Stomach smooth muscle (tissue), 2 donors: ENCODE data around the gene RTN4RL1.

Source experiments
- H3K27ac ChIP-seq: one replicate; pipeline ENCODE4 v1.7.0; 2013; ENCODE audit warnings: mild to moderate bottlenecking, low read length, inconsistent platforms
- H3K27me3 ChIP-seq, 2 donors: one replicate each; pipeline ENCODE4 v1.7.0; 2013; ENCODE audit warnings: low read length in 2 of 2; ENCODE audit not compliant: insufficient read depth in 2 of 2, control insufficient read depth in 1 of 2
- H3K36me3 ChIP-seq, 2 donors: one replicate each; pipeline ENCODE4 v1.7.0; 2013; ENCODE audit warnings: low read length in 2 of 2; ENCODE audit not compliant: control insufficient read depth in 2 of 2, insufficient read depth in 2 of 2
- H3K4me1 ChIP-seq: one replicate; pipeline ENCODE4 v1.7.0; 2013; ENCODE audit warnings: low read length; ENCODE audit not compliant: control insufficient read depth, insufficient read depth
- H3K4me3 ChIP-seq, 2 donors: one replicate each; pipeline ENCODE4 v1.7.0; 2013; ENCODE audit warnings: low read length in 2 of 2
- H3K9ac ChIP-seq, 2 donors: one replicate each; pipeline ENCODE4 v1.7.0; 2013; ENCODE audit warnings: low read length in 2 of 2, mild to moderate bottlenecking in 1 of 2
- H3K9me3 ChIP-seq, 2 donors: one replicate each; pipeline ENCODE4 v1.7.0; 2013; ENCODE audit warnings: low read length in 2 of 2; ENCODE audit not compliant: control insufficient read depth in 2 of 2
- donor health status: healthy.
- donor health status: Pancreatic carcinoma.

RTN4RL1 gene

GRCh38 chr17:1943436-1943831 is 81.7 kb downstream of the RTN4RL1 start:
- no peak overlapping the region for H3K27ac ChIP-seq
- no peaks in the 10 kb centered on the region for H3K9me3 ChIP-seq
- H3K4me3 ChIP-seq: no peak overlapping the region
- no peaks in the 10 kb centered on the region for H3K36me3 ChIP-seq
- peaks cover 7% of the 10 kb centered on the region for H3K4me1 ChIP-seq
- peaks cover 2 to 3% of the 10 kb centered on the region in 2 donors for H3K27me3 ChIP-seq
- H3K9ac ChIP-seq: no peak overlapping the region

GRCh38 chr17:1942666-1943435 is 82.3 kb downstream of the RTN4RL1 start:
- no peak overlapping the region for H3K4me3 ChIP-seq
- H3K27me3 ChIP-seq: peaks cover 0 to 2% of the 10 kb centered on the region in 2 donors
- H3K36me3 ChIP-seq: no peaks in the 10 kb centered on the region
- H3K9ac ChIP-seq: no peak overlapping the region
- no peaks in the 10 kb centered on the region for H3K9me3 ChIP-seq
- peaks cover 7% of the 10 kb centered on the region for H3K4me1 ChIP-seq
- H3K27ac ChIP-seq: no peak overlapping the region

DNA sequence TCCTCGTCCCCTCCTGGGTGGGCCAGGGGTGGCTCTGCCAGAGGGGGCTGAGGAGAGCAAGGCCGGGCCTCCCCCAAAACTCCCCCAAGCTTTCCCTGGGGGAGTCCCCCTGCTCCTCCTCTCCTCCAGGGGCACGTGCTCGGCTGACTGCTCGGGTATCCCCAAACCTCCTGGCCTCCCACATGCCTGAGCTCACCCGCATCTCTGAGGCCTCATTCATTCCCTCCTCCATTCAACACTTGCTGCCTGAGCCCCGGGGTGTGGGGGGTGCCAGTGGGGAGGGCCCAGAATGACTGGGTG is 83.1 kb downstream of the RTN4RL1 start:
- Histone ChIP-seq H3K9me3 (no peaks in the 10 kb centered on the region), H3K4me1 (peaks cover 7% of the 10 kb centered on the region), H3K9ac (no peak overlapping the region), H3K27me3 (peaks cover 0 to 2% of the 10 kb centered on the region in 2 donors), H3K36me3 (no peaks in the 10 kb centered on the region), H3K4me3 (no peak overlapping the region), H3K27ac (no peak overlapping the region)

DNA sequence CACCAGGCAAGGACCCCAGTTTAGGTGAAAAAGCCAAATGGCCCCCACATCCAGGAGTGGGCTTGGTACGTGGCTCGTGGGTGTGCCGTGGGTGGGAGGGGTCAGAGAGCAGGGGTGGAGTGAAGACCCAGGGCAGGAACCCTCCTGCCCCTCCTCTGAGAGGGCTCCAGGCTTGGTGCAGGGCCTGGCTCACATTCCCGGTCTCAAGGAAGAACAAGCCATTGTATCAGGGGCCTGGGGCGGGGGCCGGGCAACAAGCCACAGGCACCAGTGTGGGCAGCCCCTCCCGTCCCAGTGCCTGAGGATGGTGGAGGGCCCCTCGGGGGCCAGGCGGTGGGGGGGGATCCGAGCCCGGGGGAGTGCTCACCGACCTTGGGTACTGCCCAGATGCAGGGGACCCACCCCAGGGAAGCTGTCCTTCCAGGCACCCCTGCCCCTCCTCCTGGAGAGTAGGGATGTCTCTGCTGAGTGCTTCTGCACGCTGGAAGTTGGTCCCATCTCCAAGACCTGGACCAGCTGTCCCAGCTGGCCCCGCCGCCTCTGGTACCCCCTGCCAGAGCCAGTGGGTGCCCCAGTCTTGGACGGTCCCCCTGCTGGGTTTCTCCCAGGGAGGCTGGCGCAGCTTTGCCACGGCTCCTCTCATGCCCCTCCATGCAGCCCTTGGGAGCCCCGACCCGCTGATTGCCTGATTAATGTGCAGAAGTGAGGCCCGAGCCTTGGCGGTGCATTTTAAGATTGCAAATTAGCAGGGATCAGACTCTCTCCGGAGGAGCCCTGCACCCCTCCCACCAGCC is 83.7 kb downstream of the RTN4RL1 start:
- Histone ChIP-seq H3K36me3 (no peaks in the 10 kb centered on the region), H3K9me3 (no peaks in the 10 kb centered on the region), H3K4me1 (peaks cover 7% of the 10 kb centered on the region), H3K27ac (no peak overlapping the region), H3K9ac (no peak overlapping the region), H3K27me3 (peaks cover 0 to 2% of the 10 kb centered on the region in 2 donors), H3K4me3 (no peak overlapping the region)

- peaks cover 0 to 2% of the 10 kb centered on the region in 2 donors for H3K27me3 ChIP-seq
- H3K9ac ChIP-seq: no peak overlapping the region
- no peaks in the 10 kb centered on the region for H3K9me3 ChIP-seq
- no peaks in the 10 kb centered on the region for H3K36me3 ChIP-seq
- no peak overlapping the region for H3K27ac ChIP-seq
- H3K4me1 ChIP-seq: peaks cover 7% of the 10 kb centered on the region
- H3K4me3 ChIP-seq: no peak overlapping the region
These were observed 84.3 kb downstream of the RTN4RL1 start for GRCh38 chr17:1940810-1941185.

- no peak overlapping the region for H3K9ac ChIP-seq
- peaks cover 7% of the 10 kb centered on the region for H3K4me1 ChIP-seq
- H3K9me3 ChIP-seq: no peaks in the 10 kb centered on the region
- H3K27ac ChIP-seq: no peak overlapping the region
- no peak overlapping the region for H3K4me3 ChIP-seq
- H3K27me3 ChIP-seq: peaks cover 0 to 2% of the 10 kb centered on the region in 2 donors
- no peaks in the 10 kb centered on the region for H3K36me3 ChIP-seq
These were observed 84.9 kb downstream of the RTN4RL1 start for GRCh38 chr17:1939981-1940809.

DNA sequence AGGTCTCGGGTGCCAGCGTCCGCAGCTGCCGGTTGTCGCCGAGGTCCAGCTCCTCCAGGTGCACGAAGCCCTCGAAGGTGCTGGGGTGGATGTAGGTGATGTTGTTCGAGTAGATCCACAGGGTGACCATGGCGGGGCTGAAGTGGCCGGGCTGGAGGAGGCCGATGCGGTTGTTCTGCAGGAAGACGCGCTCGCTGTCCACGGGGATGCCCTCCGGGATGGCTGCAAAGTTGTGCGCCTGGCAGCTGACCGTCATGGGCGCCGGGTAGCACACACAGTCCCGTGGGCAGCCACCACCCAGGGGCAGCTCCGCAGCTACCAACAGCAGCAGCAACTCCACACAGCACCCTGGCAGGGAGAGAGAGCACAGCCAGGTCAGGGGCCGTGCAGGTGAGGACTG is 87.7 kb downstream of the RTN4RL1 start:
- Histone ChIP-seq H3K27me3 (peaks cover 0 to 2% of the 10 kb centered on the region in 2 donors), H3K27ac (no peak overlapping the region), H3K4me3 (no peak overlapping the region), H3K9me3 (no peaks in the 10 kb centered on the region), H3K9ac (no peak overlapping the region), H3K36me3 (no peaks in the 10 kb centered on the region), H3K4me1 (peaks cover 7% of the 10 kb centered on the region)

- Histone ChIP-seq H3K4me1 (peaks cover 14% of the 10 kb centered on the region), H3K4me3 (no peak overlapping the region), H3K36me3 (no peaks in the 10 kb centered on the region), H3K27me3 (peaks cover 0 to 2% of the 10 kb centered on the region in 2 donors), H3K9me3 (no peaks in the 10 kb centered on the region), H3K27ac (no peak overlapping the region), H3K9ac (no peak overlapping the region)
These were observed 88.4 kb downstream of the RTN4RL1 start for GRCh38 chr17:1936766-1937165.

DNA sequence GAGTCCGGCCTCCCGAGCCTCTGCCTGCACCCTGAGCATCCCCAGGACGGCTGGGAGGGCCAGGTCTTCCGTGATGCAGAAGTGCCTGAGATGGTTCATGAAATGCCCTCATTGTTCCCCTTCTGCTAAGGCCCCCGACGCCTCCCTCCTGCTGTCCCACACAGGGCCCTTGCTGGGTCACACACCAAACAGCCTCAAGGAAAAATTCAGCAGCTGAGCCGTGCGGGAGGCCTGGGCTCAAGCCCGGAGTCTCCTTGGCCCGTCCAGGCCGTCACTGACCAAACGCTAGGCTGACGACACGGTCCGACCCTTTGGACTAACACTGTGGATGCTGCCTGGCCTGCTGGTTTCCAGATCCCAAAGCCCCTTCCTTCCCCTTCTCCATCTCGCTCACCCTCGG is 90.2 kb downstream of the RTN4RL1 start:
- peaks cover 10% of the 10 kb centered on the region for H3K4me1 ChIP-seq

DNA sequence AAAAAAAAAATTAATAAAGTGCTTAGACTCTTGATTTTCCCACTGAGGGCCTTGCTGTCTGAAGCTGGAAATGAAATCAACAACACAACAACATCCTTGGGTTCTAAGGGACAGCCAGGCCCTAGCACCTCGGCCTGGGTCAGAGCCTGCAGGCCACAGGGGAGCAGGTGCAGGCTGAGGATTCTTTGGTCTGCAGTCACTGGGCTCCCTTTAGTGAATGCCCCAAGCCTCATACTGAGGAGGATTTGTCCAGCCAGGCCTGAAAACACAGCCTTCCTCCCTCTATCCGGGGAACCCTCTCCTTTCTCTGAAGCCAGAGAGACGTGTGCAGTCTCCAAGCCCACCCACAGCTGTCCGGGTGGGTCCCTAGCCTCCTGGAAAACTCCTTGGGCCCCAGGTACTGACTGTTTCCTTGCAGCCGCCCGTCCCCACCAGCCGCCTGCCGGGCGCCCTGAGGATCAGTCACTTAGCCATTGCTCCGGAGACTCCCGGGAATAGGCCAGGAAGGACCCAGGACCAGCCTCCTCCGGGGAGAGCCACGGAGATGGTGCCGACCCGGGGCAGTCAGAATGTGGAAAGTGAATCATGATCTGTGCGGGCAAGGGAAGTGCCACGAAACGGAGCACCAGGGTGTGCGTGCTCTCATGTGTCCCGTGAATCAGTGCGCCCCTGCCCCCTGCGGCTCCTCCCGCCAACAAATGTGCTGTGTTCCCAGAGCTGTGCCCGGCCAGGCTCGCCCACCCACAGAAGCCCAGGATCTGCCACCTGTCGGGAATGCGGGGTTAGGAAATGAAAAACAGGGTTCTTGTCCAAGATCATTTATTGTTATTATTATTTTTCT is 91.0 kb downstream of the RTN4RL1 start:
- Histone ChIP-seq H3K4me1 (peaks cover 10% of the 10 kb centered on the region), H3K9ac (no peak overlapping the region), H3K4me3 (no peak overlapping the region), H3K36me3 (no peaks in the 10 kb centered on the region), H3K27ac (no peak overlapping the region), H3K9me3 (no peaks in the 10 kb centered on the region), H3K27me3 (no peaks in the 10 kb centered on the region)

More for the DNA sequence above, 90.2 kb downstream of the RTN4RL1 start:
- Histone ChIP-seq H3K27me3 (no peaks in the 10 kb centered on the region), H3K27ac (no peak overlapping the region), H3K9me3 (no peaks in the 10 kb centered on the region), H3K36me3 (no peaks in the 10 kb centered on the region), H3K9ac (no peak overlapping the region), H3K4me3 (no peak overlapping the region)
